K562 (cell line): ENCODE measurements around the gene HEXD. TPM values are rescaled to one million over a fixed set of nuclear protein-coding genes. Genes with fewer than 3 reads are reported as not detected.

Experiments used
- ATAC-seq: fragments of 200-7000 bp; cut with Tn5 transposase; 3 replicates; pipeline ENCODE4 v1.9.1; 2020; ENCODE audit warnings: moderate library complexity
- BruUV-seq: library from RNA; stranded (reverse); fragments of 400-500 nt; replicated peaks from 2 replicates; lab custom pipeline; 2021; lab: Mats Ljungman, UMichigan
- CTCF ChIA-PET: fragments of 300-600 bp; formaldehyde crosslinking; extraction: SDS; loops from one replicate; lab custom pipeline; 2021; ENCODE audit warnings: low intra/inter-chr PET ratio; lab: Yijun Ruan, JAX
- POLR2A ChIA-PET: fragments of 300-600, 350-650 bp; sonication (Branson Sonifier 250); formaldehyde crosslinking; extraction: SDS; loops from one replicate; lab custom pipeline; 2021; ENCODE audit warnings: antibody characterized with exemption, inconsistent platforms; lab: Yijun Ruan, JAX
- DNase-seq, 4 experiments: peaks; one replicate each; pipeline versions ENCODE4 v3.0.0 to v3.0.0-alpha.2; 2011 to 2018; ENCODE audit warnings: low spot score in 3 of 4, mixed read lengths in 3 of 4; ENCODE audit errors: extremely low read depth in 1 of 4
- FAIRE-seq: peaks from 2 replicates; lab custom pipeline; 2011; peaks lifted over from hg19 to GRCh38; lab: Jason Lieb, UNC
- H2AFZ ChIP-seq: 2 replicates; pipeline ENCODE4 v1.6.0; 2011; ENCODE audit warnings: low read depth, low read length, control low read depth, inconsistent platforms
- H3K27ac ChIP-seq: fragments of 200-600 bp; 3 replicates; pipeline ENCODE4 v1.8.0; 2011; ENCODE audit warnings: low read depth, mild to moderate bottlenecking, control low read depth, inconsistent platforms, low read length, moderate library complexity, mixed read lengths; ENCODE audit errors: extremely low read depth
- H3K27me3 ChIP-seq, 2 experiments: fragments of 300-600 bp in 1 of 2; 2 replicates in 1 of 2; 3 replicates in 1 of 2; pipeline versions ENCODE4 v1.6.0 to v1.8.0; 2011; ENCODE audit warnings: inconsistent platforms in 2 of 2, low read length in 2 of 2, mild to moderate bottlenecking in 1 of 2, mixed read lengths in 1 of 2, moderate library complexity in 1 of 2; ENCODE audit not compliant: control insufficient read depth in 2 of 2, insufficient read depth in 2 of 2
- H3K36me3 ChIP-seq: fragments of 300-600 bp; 3 replicates; pipeline ENCODE4 v1.8.0; 2011; ENCODE audit warnings: mild to moderate bottlenecking, low read length, inconsistent platforms; ENCODE audit not compliant: control insufficient read depth, insufficient read depth
- H3K4me1 ChIP-seq, 2 experiments: fragments of 200-600 bp in 1 of 2; replicated peaks in 1 of 2; 2 replicates in 1 of 2; 3 replicates in 1 of 2; pipeline versions ENCODE4 v1.5.1 to v1.8.0; 2011; ENCODE audit warnings: inconsistent platforms in 2 of 2, low read length in 2 of 2, mild to moderate bottlenecking in 1 of 2, mixed read lengths in 1 of 2, moderate library complexity in 1 of 2; ENCODE audit not compliant: control insufficient read depth in 2 of 2, insufficient read depth in 2 of 2
- H3K4me2 ChIP-seq: 2 replicates; pipeline ENCODE4 v1.6.1; 2011; ENCODE audit warnings: low read length, control low read depth, inconsistent platforms, mixed read lengths; ENCODE audit not compliant: insufficient read depth
- H3K4me3 ChIP-seq: fragments of 200-600 bp; sonication (generic), shearing (Covaris generic); 2 replicates; pipeline ENCODE4 v1.5.1; 2016; ENCODE audit warnings: control low read depth, inconsistent platforms
- H3K79me2 ChIP-seq: fragments of 200-600 bp; 3 replicates; pipeline ENCODE4 v1.8.0; 2011; ENCODE audit warnings: low read length, inconsistent platforms; ENCODE audit not compliant: control insufficient read depth, insufficient read depth
- H3K9ac ChIP-seq, 2 experiments: 2 replicates each; pipeline versions ENCODE4 v1.6.0 to v1.6.1; 2011; ENCODE audit warnings: low read depth in 2 of 2, low read length in 2 of 2, control low read depth in 1 of 2, inconsistent platforms in 1 of 2, mild to moderate bottlenecking in 1 of 2, mixed read lengths in 1 of 2; ENCODE audit not compliant: insufficient read depth in 1 of 2
- H3K9me1 ChIP-seq: one replicate; pipeline ENCODE4 v1.6.0; 2011; ENCODE audit warnings: inconsistent platforms, mild to moderate bottlenecking, low read length, moderate library complexity; ENCODE audit not compliant: control insufficient read depth, insufficient read depth
- H3K9me3 ChIP-seq: replicated peaks from 2 replicates; pipeline ENCODE4 v1.5.1; 2011; ENCODE audit warnings: low read depth, low read length, inconsistent platforms; ENCODE audit not compliant: control insufficient read depth, insufficient read depth
- H4K20me1 ChIP-seq: replicated peaks from 2 replicates; pipeline ENCODE4 v1.6.1; 2011; ENCODE audit warnings: low read length, inconsistent platforms, mixed read lengths; ENCODE audit not compliant: control insufficient read depth, insufficient read depth
- BMI1 ChIP-seq: fragments of 150-350 bp; IDR thresholded peaks from 2 replicates; pipeline ENCODE4 v1.6.1; 2014; ENCODE audit warnings: low read length
- CEBPB ChIP-seq: fragments of 450-650 bp; IDR thresholded peaks from 2 replicates; pipeline ENCODE4 v1.6.1; 2016; ENCODE audit warnings: missing genetic modification characterization, missing compliant biosample characterization
- ELF1 ChIP-seq: fragments of 200-800 bp; sonication (Bioruptor generic); IDR thresholded peaks from 2 replicates; pipeline ENCODE4 v1.6.1; 2016; ENCODE audit warnings: missing genetic modification characterization, missing compliant biosample characterization
- KDM1A ChIP-seq, 2 experiments: fragments of 450-650 bp; IDR thresholded peaks; 2 replicates each; pipeline ENCODE4 v1.6.1; 2016; ENCODE audit warnings: mild to moderate bottlenecking in 2 of 2
- KDM4B ChIP-seq, 2 experiments: fragments of 450-650 bp in 1 of 2; sonication (generic) in 1 of 2; IDR thresholded peaks; 2 replicates each; pipeline ENCODE4 v1.6.1; 2016 to 2017; ENCODE audit warnings: borderline replicate concordance in 2 of 2, antibody characterized with exemption in 1 of 2, low read depth in 1 of 2, mild to moderate bottlenecking in 1 of 2
- MTA3 ChIP-seq: fragments of 450-650 bp; formaldehyde crosslinking; IDR thresholded peaks from 2 replicates; pipeline ENCODE4 v1.6.1; 2017; ENCODE audit warnings: mild to moderate bottlenecking, borderline replicate concordance
- MTF1 ChIP-seq: fragments of 250-450 bp; sonication (Bioruptor Pico); IDR thresholded peaks from 2 replicates; pipeline ENCODE4 v1.9.0; 2021; ENCODE audit warnings: moderate library complexity, mild to moderate bottlenecking, inconsistent platforms, borderline replicate concordance
- MYNN ChIP-seq, 2 experiments: sonication (generic); formaldehyde crosslinking in 1 of 2; IDR thresholded peaks; 2 replicates each; pipeline versions ENCODE4 v1.5.0 to v1.6.1; 2016 to 2020; ENCODE audit warnings: antibody characterized with exemption in 1 of 2, missing genetic modification reagents in 1 of 2
- PML ChIP-seq: IDR thresholded peaks from 2 replicates; pipeline ENCODE4 v1.6.1; 2012; ENCODE audit warnings: low read length, inconsistent platforms
- PURB ChIP-seq: sonication (generic); formaldehyde crosslinking; IDR thresholded peaks from 2 replicates; pipeline ENCODE4 v1.9.0; 2021; ENCODE audit warnings: low read depth, mild to moderate bottlenecking, missing genetic modification reagents
- TFAM ChIP-seq: fragments of 250-450 bp; sonication (Bioruptor Pico); conservative IDR thresholded peaks from 2 replicates; pipeline ENCODE4 v1.5.0; 2021; ENCODE audit warnings: mild to moderate bottlenecking, moderate library complexity
- ZBTB43 ChIP-seq: sonication (generic); formaldehyde crosslinking; IDR thresholded peaks from 2 replicates; pipeline ENCODE4 v1.8.0; 2023; ENCODE audit warnings: mild to moderate bottlenecking, missing genetic modification reagents
- ZC3H11A ChIP-seq: IDR thresholded peaks from 2 replicates; pipeline ENCODE4 v1.6.1; 2012; ENCODE audit warnings: low read depth, low read length, improper control_type of control experiment
- ZNF239 ChIP-seq: fragments of 250-450 bp; sonication (Bioruptor Pico); IDR thresholded peaks from 2 replicates; pipeline ENCODE4 v1.4.0; 2020; ENCODE audit warnings: mild to moderate bottlenecking
- ZNF24 ChIP-seq: fragments of 450-650 bp; IDR thresholded peaks from 2 replicates; pipeline ENCODE4 v1.6.1; 2016
- ZNF282 ChIP-seq: sonication (generic); formaldehyde crosslinking; IDR thresholded peaks from 2 replicates; pipeline ENCODE4 v1.8.1; 2023; ENCODE audit warnings: missing genetic modification reagents
- ZNF830 ChIP-seq: fragments of 250-450 bp; sonication (Bioruptor Pico); IDR thresholded peaks from 2 replicates; pipeline ENCODE4 v1.5.0; 2021; ENCODE audit warnings: mild to moderate bottlenecking
- WGBS: fragments of 100-300 bp; shearing (Covaris generic); methylation state at CpG from one replicate; pipeline ENCODE4 v1.1.6; 2016; ENCODE audit warnings: low coverage, mixed read lengths; ENCODE audit not compliant: insufficient coverage; ENCODE audit errors: missing lambda C conversion rate; 5-methylcytosine and 5-hydroxymethylcytosine counted together
- in situ Hi-C: fragments of 300-500 bp; cut with MboI; formaldehyde crosslinking; loops from 4 replicates; pipeline ENCODE4 v1.15.0; 2018; ENCODE audit warnings: inconsistent platforms, mixed read lengths
- intact Hi-C: fragments of 100-400 bp; cut with micrococcal nuclease; formaldehyde crosslinking; loops from 2 replicates; pipeline ENCODE4 v1.14.2; 2022
- polyA plus RNA-seq, 8 experiments: library from polyadenylated mRNA; depleted of rRNA in 4 of 8; stranded (reverse) in 5 of 8; unstranded in 3 of 8; fragments of >200 nt; fragmentation: Nextera tagmentation in 2 of 8; fragmentation: Illumina TruSeq in 1 of 8; extraction: Ambion mirVana in 2 of 8; extraction: Trizol in 1 of 8; gene quantifications; 2 replicates each; pipeline versions ENCODE4 v1.2.1 to v1.2.3, GENCODE V29; 2011 to 2014; ENCODE audit warnings: inconsistent platforms in 1 of 8, missing spikeins in 1 of 8
- total RNA-seq, 7 experiments: library from RNA; depleted of rRNA in 6 of 7; stranded (reverse); fragments of >200 nt in 6 of 7; fragmentation: Illumina TruSeq in 2 of 7; extraction: Trizol in 2 of 7; gene quantifications; 2 replicates each; pipeline versions ENCODE4 v1.2.1 to v1.2.3, GENCODE V29; 2011 to 2021; ENCODE audit warnings: low replicate concordance in 1 of 7

The HEXD gene
- total and polyA plus RNA-seq, 9 of the 15 experiments (the other 6 are each of a cell fraction or from before 2014, with no cell fraction given): 1.0 to 25.3 (median 10.0) TPM

GRCh38 chr17:82388922-82389283 is 29.2 kb upstream of the HEXD start:
- H3K27ac ChIP-seq: no peak overlapping the region
- H3K79me2 ChIP-seq: no peaks in the 10 kb centered on the region
- no peak for ATAC-seq
- peak overlapping the region in 1 of 2 experiments; percentile 56; a peak in 2 of 4 replicates for H3K9ac ChIP-seq
- no TSS peak for BruUV-seq
- no peak overlapping the region for H2AFZ ChIP-seq
- H3K4me1 ChIP-seq: peaks cover 0 to 59% of the 10 kb centered on the region in 2 experiments; a peak in 3 of 5 replicates
- CTCF ChIA-PET: interaction anchor here (0.8 kb wide), 1 partner anchor 37 kb away, joined by 3 read pairs; no protein-coding TSS in a partner anchor
- no peak for DNase-seq
- no peak for TF ChIP-seq KDM1A (IDR thresholded peaks at IDR 0.05)
- TF ChIP-seq CEBPB (tag): peak; percentile 68
- 77% methylated on average over 18 of the region's 21 CpGs for WGBS
- H4K20me1 ChIP-seq: no peaks in the 10 kb centered on the region
- H3K27me3 ChIP-seq: peaks cover 0 to 7% of the 10 kb centered on the region in 2 experiments; a peak in 1 of 5 replicates
- H3K9me3 ChIP-seq: no peaks in the 10 kb centered on the region
- H3K9me1 ChIP-seq: no peaks in the 10 kb centered on the region
- POLR2A ChIA-PET: interaction anchor here (0.6 kb wide), 1 partner anchor 29 kb away, joined by 4 read pairs; the partner anchor contains the start of gene HEXD
- peaks cover 23% of the 10 kb centered on the region; the same call in 1 of the 3 replicates for H3K36me3 ChIP-seq
- in situ Hi-C loops (no loop called here), intact Hi-C loops (no loop called here)
- no peak overlapping the region for H3K4me2 ChIP-seq
- no peak for FAIRE-seq
- H3K4me3 ChIP-seq: no peak overlapping the region

- H3K27me3 ChIP-seq: peaks cover 0 to 7% of the 10 kb centered on the region in 2 experiments; a peak in 1 of 5 replicates
- ChIA-PET POLR2A (no interaction called here), CTCF (no interaction called here)
- no peaks in the 10 kb centered on the region for H3K79me2 ChIP-seq
- ATAC-seq: no peak
- H2AFZ ChIP-seq: no peak overlapping the region
- no peak overlapping the region for H3K4me3 ChIP-seq
- no peak overlapping the region for H3K4me2 ChIP-seq
- WGBS: 65% methylated on average over 10 of the region's 10 CpGs
- H3K36me3 ChIP-seq: peaks cover 26% of the 10 kb centered on the region; the same call in 1 of the 3 replicates
- no peaks in the 10 kb centered on the region for H3K9me3 ChIP-seq
- H3K9me1 ChIP-seq: no peaks in the 10 kb centered on the region
- no peak for DNase-seq
- peaks cover 0 to 54% of the 10 kb centered on the region in 2 experiments; a peak in 3 of 5 replicates for H3K4me1 ChIP-seq
- H3K9ac ChIP-seq: peak overlapping the region in 1 of 2 experiments; percentile 56; a peak in 1 of 4 replicates
- H3K27ac ChIP-seq: no peak overlapping the region
- in situ Hi-C loops: no loop called here
- H4K20me1 ChIP-seq: no peaks in the 10 kb centered on the region
- intact Hi-C loops: no loop called here
- no peak for FAIRE-seq
- BruUV-seq: no TSS peak
- no peak for TF ChIP-seq KDM4B (IDR thresholded peaks at IDR 0.05; ENCODE audit: borderline replicate concordance in 2 of 2, low read depth in 1 of 2)
- no peak for TF ChIP-seq PURB (CRISPR knock-in tag)
- no peak for TF ChIP-seq MTA3
- TF ChIP-seq PML: no peak
- no peak for TF ChIP-seq ZNF282
- TF ChIP-seq BMI1: no peak
- no peak for TF ChIP-seq ZC3H11A
- no peak for TF ChIP-seq ZNF239
- no peak for TF ChIP-seq MYNN (IDR thresholded peaks at IDR 0.05)
- no peak for TF ChIP-seq MYNN (CRISPR knock-in tag; IDR thresholded peaks at IDR 0.05)
- TF ChIP-seq TFAM (CRISPR knock-in tag): no peak
- TF ChIP-seq ZNF830 (CRISPR knock-in tag): no peak
- TF ChIP-seq MTF1: no peak
- no peak for TF ChIP-seq ZNF24
- no peak for TF ChIP-seq ZBTB43 (CRISPR knock-in tag)
- no peak for TF ChIP-seq ELF1 (tag)
Observed at GRCh38 chr17:82389379-82389778, 28.8 kb upstream of the HEXD start.
